Fibroblast of mammary gland (primary cell): Measurements from ENCODE around the gene C10orf88.
A peak's percentile ranks its signal among the peaks of the same experiment; 100 is the strongest.

Experiments
- DNase-seq: peaks from one replicate; pipeline ENCODE4 v3.0.0-alpha.2; 2010; ENCODE audit warnings: low read depth
- H3K4me3 ChIP-seq: 2 replicates; pipeline ENCODE4 v1.5.1; 2011; ENCODE audit warnings: low read depth, mild to moderate bottlenecking, low read length, moderate library complexity; ENCODE audit not compliant: control insufficient read depth
- CTCF ChIP-seq: conservative IDR thresholded peaks from 2 replicates; pipeline ENCODE4 v1.5.1; 2011; ENCODE audit warnings: low read depth, low read length, inconsistent platforms; ENCODE audit not compliant: control insufficient read depth, insufficient read depth

The C10orf88 gene

GRCh38 chr10:122984708-122985107, 30.7 kb upstream of the C10orf88 start:
- TF ChIP-seq CTCF: no peak
- no peak for DNase-seq

DNA sequence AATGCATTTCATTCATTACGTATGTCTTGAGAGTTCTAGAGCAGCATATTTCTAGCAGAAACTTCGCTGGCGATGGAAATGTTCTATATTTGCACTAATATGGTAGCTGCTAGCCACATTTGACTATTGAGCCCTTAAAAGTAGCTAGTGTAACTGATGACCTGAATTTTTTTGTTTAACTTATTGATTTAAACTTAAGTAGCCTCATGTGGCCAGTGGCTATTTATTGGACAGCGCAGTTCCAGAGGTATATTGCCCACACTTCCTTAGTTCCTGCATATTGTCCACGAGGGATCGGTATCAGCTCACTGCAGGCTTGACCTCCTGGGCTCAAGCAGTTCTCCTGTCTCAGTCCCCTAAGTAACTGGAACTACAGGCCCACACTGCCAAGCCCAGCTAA, 29.9 kb upstream of the C10orf88 start:
- no peak overlapping the region for H3K4me3 ChIP-seq
- DNase-seq: no peak
- no peak for TF ChIP-seq CTCF

More at GRCh38 chr10:122984708-122985107, 30.7 kb upstream of the C10orf88 start:
- no peak overlapping the region for H3K4me3 ChIP-seq

GRCh38 chr10:122981066-122981464, 27.0 kb upstream of the C10orf88 start:
- DNase-seq: peak; percentile 73
- TF ChIP-seq CTCF: peak; percentile 71
- H3K4me3 ChIP-seq: peak overlapping the region; percentile 76

DNA sequence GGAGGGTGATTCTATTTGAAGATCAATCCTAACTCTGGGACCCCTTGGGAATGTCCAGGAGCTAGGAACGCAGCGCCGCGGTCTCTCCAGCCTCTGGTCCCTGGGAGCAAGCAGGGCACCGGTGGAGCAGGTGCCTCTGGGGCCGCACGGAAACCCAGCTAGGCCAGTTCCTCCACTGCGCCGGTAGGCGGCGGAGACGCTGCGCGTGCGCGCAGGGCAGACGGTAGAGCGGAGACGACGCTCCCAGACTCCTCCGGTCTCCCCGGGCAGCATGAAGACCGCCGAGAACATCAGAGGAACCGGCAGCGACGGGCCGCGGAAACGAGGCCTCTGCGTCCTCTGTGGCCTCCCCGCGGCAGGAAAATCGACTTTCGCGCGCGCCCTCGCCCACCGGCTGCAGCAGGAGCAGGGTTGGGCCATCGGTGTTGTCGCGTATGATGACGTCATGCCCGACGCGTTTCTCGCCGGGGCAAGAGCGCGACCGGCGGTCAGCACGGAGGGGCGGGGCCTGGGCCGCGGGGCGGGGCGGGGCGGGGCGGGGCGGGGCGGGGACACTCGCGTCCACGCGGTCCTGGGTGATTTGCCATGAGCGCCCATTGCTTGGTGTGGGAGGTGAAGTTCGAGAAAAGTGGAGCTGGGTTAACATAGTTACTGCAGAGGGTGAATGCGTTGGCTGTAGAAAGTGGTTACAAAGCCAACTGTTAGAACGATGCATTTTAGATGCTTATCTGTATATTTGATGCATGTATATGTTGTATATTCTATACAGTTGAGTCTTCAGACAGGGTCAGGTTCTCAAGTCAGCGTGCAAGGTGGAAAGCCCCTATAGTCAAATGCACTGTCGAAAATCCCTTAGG, 26.4 kb upstream of the C10orf88 start, which contains the start of gene PSTK:
PSTK (plus strand) TSS at position 193 of the 857 bp plus-strand sequence; CDS start at position 272, 79 bp downstream.
- peak within 1 kb of the TSS; percentile 76 for H3K4me3 ChIP-seq
- DNase-seq: peak; percentile 91
- peak; percentile 82 for TF ChIP-seq CTCF

- no peak overlapping the region for H3K4me3 ChIP-seq
- DNase-seq: no peak
- TF ChIP-seq CTCF: no peak
These were observed 20.6 kb upstream of the C10orf88 start for GRCh38 chr10:122974543-122975064.

GRCh38 chr10:122974023-122974422, 20.0 kb upstream of the C10orf88 start:
- TF ChIP-seq CTCF: no peak
- no peak overlapping the region for H3K4me3 ChIP-seq
- DNase-seq: peak; percentile 14
